Tibial nerve (tissue), 3 donors: Measurements from ENCODE around the gene SLC6A6.

Experiments
- POLR2A ChIP-seq, 2 donors: fragments of 450-650 bp; IDR thresholded peaks; one replicate each; pipeline ENCODE4 v1.6.1; 2017; ENCODE audit warnings: antibody characterized with exemption in 2 of 2, mild to moderate bottlenecking in 2 of 2, moderate library complexity in 2 of 2
- TF ChIP-seq, protein P1 (sequence below), 5 experiments: fragments of 200-600 bp in 3 of 5; fragments of 450-650 bp in 2 of 5; sonication (generic) in 3 of 5; IDR thresholded peaks; one replicate each; pipeline ENCODE4 v1.5.1; 2016 to 2019; ENCODE audit warnings: antibody characterized with exemption in 5 of 5, mild to moderate bottlenecking in 3 of 5, moderate library complexity in 2 of 5

DNA sequence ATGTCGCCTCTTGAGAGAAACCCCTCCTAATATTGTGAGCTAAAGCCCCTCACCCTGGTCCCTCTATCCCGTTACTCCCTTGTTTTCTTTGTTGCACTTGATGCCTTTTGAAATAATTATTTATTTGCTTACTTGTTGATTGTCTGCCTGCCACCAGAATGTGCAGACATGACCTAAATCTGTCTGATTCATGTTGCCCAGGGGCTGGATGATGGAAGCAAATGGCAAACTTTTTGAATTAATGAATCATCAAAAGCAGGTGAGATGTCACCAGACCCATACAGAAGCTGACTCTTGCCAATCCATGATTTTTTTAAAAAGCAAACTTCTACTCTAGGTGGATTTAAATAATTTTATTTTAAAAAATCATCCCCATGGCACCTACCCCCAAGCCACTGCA lies 88.4 kb downstream of the SLC6A6 start:
- TF ChIP-seq, protein P1, sequence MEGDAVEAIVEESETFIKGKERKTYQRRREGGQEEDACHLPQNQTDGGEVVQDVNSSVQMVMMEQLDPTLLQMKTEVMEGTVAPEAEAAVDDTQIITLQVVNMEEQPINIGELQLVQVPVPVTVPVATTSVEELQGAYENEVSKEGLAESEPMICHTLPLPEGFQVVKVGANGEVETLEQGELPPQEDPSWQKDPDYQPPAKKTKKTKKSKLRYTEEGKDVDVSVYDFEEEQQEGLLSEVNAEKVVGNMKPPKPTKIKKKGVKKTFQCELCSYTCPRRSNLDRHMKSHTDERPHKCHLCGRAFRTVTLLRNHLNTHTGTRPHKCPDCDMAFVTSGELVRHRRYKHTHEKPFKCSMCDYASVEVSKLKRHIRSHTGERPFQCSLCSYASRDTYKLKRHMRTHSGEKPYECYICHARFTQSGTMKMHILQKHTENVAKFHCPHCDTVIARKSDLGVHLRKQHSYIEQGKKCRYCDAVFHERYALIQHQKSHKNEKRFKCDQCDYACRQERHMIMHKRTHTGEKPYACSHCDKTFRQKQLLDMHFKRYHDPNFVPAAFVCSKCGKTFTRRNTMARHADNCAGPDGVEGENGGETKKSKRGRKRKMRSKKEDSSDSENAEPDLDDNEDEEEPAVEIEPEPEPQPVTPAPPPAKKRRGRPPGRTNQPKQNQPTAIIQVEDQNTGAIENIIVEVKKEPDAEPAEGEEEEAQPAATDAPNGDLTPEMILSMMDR (IDR thresholded peaks at IDR 0.05) = no peak
- no peak for TF ChIP-seq POLR2A (IDR thresholded peaks at IDR 0.05)
